GM21515 (cell line): ENCODE measurements around the gene REXO1.
"Not testable (repeated sequence)": the region's sequence is repeated elsewhere in the genome, so short reads cannot be mapped to it uniquely, and the experiment has no call there.

Experiments
- ATAC-seq: cut with Tn5 transposase; IDR thresholded peaks from one replicate; pipeline ENCODE4 v1.9.1; 2021; ENCODE audit not compliant: unreplicated experiment

REXO1 gene

GRCh38 chr19:1799695-1800342 is 48.5 kb downstream of the REXO1 start:
- ATAC-seq: no peak

- not testable (repeated sequence) for ATAC-seq
Observed at GRCh38 chr19:1797313-1797712, 51.0 kb downstream of the REXO1 start.

- no peak for ATAC-seq
Observed at GRCh38 chr19:1796395-1797142, 51.7 kb downstream of the REXO1 start.

DNA sequence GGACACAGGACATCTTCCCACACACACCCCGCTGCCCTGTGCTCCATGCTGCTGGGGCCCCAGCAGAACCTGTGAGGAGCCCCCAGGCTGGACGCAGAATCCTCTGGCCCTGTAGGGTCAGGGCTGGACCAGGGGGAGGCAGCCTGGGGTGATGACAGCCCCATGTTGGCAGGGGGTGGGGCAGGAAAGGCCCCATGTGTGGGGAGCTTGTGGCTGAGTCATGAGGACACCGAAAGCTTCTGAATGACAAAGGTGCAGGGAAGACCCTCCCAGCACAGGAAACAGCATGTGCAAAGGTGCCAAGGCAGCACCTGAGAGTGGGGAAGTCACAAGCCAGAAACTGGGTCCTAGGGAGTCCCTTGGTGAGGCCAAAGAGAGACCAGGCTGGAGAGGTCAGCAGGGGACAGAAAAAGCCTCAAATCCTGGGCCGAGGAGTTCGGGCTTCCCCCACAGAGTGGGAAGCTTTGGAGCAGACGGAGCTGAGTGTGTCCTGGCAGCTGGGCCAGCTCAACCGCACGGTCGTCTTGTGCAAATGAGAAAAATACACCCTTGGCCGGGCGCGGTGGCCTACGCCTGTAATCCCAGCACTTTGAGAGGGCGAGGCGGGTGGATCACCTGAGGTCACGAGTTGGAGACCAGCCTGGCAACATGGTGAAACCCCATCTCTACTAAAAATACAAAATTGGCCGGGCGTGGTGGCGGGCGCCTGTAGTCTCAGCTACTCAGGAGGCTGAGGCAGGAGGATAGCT is 53.7 kb downstream of the REXO1 start:
- no peak for ATAC-seq

DNA sequence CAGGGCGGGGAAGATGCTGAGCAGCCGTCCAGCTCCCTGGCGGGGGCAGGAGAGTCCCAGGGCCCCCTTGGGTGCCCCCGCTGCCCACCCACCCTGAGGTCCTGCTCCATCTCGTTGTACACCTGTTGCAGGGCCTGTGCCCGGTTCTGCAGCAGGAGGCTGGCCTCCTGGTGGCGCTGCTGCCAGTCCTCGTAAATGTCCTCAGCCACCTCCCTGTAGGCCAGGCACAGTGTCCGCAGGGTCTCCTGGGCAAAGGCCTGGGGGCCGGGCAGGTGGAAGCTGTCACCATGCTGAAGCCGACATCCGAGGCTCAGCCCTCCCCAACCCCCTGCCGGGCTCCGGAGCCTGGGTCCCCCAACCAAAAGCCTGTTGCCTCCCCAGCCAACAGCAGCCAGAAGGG is 56.4 kb downstream of the REXO1 start:
- no peak for ATAC-seq

DNA sequence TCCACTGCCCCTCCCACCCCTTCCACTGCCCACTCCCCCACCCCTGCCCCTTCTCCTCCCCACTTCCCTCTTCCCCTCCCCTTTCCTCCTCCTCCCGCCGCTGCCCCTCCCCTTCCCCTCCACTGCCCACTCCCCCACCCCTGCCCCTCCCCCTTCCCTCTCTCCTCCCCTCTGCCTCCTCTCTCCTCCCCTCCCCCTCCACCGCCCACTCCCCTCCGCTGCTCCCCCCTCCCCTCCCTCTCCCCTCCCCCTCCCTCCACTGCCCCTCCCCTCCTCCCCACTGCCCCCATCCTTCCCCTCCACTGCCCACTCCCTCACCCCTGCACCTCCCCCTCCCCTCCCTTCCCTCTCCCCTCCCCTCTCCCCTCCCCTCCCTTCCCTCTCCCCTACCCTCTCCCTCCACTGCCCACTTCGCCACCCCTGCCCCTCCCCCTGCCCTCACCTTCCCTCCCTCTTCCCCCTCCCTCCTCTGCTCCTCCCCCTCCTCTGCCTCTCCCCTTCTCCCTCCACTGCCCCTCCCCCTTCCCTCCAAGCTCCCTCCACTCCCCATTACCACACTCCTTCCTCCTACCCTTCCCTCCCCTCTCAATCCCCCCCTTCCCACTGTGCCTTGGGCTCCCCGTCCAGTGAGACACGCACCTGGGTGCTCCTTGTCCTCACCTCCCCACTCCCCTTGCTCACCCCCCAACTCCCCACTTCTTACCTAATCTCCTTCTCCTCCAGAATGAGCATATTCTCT is 58.1 kb downstream of the REXO1 start:
- ATAC-seq: no peak

GRCh38 chr19:1789261-1790041 is 58.8 kb downstream of the REXO1 start:
- ATAC-seq: no peak

DNA sequence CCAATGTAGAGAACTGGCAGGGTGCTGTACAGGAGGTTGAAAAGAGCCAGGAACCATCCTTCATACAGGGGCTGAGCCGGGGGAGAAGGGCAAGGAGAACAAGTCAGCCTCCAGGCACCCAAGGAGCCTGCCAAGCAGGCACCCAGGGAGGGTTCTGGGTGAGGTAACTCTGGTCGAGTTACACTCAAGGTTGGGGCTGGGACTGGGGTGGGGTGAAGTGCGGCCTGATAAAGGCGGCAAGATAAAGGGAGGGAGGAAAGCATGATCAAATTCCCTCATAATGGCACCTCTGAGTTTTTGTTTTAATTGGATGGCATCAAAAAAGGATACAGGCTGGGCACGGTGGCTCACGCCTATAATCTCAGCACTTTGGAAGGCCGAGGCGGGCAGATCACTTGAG is 61.2 kb downstream of the REXO1 start:
- ATAC-seq: no peak

DNA sequence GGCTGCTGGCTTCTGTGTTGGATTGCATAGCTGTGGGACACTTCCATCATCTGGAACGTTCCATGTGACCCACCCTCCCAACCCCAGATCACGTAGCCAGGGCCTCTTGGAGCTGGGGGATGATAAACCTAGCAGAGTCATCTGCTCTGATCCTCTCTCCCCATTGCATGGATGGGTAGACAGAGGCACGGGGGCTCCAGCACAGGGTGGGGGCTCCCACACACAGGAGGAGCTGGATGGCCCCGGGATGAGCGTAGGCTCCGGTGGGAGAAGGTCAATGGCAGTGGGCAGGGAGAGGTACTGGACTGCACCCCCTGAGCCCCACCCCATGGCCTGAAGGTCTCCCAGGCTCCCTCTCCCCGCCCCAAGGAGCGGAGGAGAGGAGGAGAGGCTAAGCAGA is 61.6 kb downstream of the REXO1 start:
- ATAC-seq: no peak

- ATAC-seq: no peak
Observed at GRCh38 chr19:1785310-1785709, 63.0 kb downstream of the REXO1 start.

GRCh38 chr19:1783874-1784273 is 64.4 kb downstream of the REXO1 start:
- ATAC-seq: no peak

DNA sequence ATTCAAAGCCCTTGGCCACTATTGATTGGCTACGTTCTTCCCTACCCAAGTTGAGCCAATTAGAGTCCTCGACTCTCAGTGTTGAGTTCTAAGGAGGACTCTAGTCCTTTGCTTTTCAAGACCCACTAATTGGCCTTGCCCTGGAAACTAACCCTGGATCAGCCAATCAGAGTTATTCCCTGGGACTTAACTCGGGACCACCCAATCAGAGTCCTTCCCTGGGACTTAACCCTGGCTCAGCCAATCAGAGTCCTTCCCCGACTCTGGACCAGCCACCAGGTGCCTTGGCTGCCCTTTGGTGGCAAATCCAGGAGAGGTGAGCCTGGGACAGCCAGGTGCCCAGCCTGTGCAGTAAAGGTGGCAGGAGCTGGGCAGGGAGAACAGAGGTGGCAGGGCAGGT is 64.9 kb downstream of the REXO1 start:
- ATAC-seq: no peak

DNA sequence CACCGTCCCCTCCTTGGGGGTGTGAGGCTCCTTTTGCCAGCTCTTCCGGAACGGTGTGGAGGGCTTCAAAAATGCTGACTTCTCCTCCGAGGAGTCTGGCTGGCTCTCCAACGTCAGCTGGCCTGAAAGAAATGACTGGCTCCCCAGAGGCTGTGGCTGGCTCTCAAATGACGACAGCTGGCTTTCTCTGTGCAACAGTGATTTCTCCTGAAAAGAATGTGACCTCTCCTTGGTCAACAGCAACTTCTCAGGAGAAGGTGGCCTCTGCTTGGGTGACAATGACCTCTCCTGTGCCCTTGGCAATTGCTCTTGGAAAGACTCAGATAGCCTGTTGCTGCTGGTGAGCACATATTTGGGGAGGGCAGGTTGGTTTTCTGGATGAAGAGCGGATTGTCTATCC is 65.8 kb downstream of the REXO1 start:
- no peak for ATAC-seq

DNA sequence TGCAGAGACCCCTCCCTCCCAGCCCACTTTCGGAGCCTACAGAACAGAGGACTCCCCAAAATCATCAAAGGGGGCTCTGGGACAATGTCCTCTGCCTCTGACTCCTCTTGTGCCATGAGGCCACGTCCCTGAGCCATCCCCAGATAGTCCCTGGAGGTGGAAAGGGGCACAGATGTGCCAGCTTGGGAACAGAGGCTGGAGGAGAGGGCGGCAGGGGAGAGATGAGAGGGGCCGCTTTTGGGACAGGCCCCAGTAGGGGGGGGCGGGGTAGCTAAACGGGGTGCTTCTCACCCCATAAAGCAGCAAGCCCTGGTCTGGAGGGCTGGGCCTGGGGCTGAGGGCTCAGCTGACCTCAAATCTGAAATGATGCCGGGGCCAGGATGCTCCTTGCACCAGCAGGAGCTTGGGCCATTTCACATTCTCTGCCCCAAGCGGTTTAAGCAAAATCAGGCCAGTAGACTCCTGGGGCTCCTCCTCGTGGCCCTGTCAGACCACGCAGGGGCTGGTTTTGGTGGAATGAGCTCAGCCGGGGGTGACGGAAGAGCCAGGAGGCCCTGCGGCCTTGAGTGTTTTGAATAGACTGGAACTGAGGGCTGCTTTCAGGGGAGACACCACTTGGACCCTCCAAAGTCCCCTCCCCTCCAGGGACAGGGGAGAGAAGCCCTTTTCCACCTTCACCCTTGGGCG is 67.9 kb downstream of the REXO1 start:
- ATAC-seq: no peak

GRCh38 chr19:1779574-1779973 is 68.7 kb downstream of the REXO1 start:
- ATAC-seq: no peak

- ATAC-seq: no peak
Observed at GRCh38 chr19:1777149-1777548, 71.1 kb downstream of the REXO1 start.

DNA sequence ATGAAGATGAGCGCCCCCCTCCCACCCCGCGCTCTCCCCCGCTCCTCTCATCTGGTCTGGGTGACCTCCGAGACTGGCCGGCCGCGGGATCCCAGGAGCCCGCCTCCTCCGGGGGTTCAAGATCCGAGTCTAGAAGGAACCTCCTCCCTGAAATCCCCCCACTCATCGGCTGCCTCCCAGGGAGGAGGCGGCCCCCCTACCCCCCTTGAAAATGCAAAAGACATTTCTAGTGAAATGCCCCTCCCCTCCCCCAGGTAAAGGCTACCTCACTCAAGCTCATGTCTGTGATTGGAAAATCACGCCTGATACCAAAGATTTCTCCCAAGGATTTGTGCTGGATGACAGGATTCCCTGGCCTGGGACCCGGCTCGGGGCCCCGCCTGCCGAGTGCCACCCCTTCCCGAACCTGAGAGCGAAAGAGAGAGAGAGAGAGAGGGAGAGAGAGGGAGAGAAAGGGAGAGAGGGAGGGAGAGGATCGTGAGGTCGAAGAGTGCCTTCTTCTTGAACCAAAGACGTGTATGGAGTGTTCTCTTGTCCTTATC is 71.6 kb downstream of the REXO1 start:
- no peak for ATAC-seq

GRCh38 chr19:1775951-1776605 is 72.2 kb downstream of the REXO1 start:
- ATAC-seq: no peak
